ENCODE data around the gene SP2.

DNA sequence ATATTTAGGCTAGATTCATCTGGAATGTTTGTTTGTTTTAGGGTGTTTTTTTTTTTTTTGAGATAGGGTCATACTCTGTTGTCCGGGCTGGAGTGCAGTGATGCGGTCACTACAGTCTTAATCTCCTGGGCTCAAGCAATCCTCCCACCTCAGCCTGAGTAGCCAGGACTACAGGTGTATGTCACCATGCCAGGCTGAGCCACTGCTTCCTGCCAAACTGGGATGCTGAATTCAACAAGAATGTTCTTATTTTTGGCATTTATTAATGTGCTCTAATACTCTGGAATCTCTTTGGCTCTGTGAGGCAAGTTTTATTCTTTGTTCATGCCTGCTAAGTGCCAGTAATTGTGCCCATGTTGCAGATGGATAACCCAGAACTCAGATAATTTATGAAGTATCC, 21.5 kb downstream of the SP2 start:
- TF ChIP-seq, protein P1, sequence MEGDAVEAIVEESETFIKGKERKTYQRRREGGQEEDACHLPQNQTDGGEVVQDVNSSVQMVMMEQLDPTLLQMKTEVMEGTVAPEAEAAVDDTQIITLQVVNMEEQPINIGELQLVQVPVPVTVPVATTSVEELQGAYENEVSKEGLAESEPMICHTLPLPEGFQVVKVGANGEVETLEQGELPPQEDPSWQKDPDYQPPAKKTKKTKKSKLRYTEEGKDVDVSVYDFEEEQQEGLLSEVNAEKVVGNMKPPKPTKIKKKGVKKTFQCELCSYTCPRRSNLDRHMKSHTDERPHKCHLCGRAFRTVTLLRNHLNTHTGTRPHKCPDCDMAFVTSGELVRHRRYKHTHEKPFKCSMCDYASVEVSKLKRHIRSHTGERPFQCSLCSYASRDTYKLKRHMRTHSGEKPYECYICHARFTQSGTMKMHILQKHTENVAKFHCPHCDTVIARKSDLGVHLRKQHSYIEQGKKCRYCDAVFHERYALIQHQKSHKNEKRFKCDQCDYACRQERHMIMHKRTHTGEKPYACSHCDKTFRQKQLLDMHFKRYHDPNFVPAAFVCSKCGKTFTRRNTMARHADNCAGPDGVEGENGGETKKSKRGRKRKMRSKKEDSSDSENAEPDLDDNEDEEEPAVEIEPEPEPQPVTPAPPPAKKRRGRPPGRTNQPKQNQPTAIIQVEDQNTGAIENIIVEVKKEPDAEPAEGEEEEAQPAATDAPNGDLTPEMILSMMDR (IDR thresholded peaks at IDR 0.05), result no peak
- TF ChIP-seq POLR2A (IDR thresholded peaks at IDR 0.05) (no peak), POLR2AphosphoS5 (IDR thresholded peaks at IDR 0.05; ENCODE audit: insufficient read depth in 1 of 2, low read depth in 1 of 2) (no peak)
